NCI-H524 (cell line): ENCODE data around the gene RAD18.
A peak's percentile ranks its signal among the peaks of the same experiment; 100 is the strongest.

Experiments used
- DNase-seq, 2 experiments: peaks; one replicate each; lab custom pipeline; 2025; lab: John Stamatoyannopoulos, UW

Gene RAD18

DNA sequence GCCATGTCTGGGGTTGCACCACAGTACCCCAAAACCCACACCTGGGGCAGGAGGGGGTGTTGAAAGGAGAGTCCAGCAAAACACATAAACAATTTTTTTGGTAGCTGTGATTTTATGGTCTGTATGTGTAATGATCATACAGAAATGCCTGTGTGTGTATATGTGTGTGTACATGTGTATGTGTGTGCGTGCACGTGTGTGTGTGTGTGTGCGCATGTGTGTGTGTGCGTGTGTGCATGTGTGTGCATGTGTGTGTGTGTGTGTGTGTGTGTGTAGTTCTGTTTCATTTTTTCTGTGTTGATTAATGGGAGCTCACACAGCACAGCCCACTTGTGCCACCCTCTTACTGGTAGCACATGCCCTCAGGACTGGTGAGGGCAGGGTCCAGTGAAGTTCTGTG lies 97.6 kb downstream of the RAD18 start:
- no peak for DNase-seq

DNA sequence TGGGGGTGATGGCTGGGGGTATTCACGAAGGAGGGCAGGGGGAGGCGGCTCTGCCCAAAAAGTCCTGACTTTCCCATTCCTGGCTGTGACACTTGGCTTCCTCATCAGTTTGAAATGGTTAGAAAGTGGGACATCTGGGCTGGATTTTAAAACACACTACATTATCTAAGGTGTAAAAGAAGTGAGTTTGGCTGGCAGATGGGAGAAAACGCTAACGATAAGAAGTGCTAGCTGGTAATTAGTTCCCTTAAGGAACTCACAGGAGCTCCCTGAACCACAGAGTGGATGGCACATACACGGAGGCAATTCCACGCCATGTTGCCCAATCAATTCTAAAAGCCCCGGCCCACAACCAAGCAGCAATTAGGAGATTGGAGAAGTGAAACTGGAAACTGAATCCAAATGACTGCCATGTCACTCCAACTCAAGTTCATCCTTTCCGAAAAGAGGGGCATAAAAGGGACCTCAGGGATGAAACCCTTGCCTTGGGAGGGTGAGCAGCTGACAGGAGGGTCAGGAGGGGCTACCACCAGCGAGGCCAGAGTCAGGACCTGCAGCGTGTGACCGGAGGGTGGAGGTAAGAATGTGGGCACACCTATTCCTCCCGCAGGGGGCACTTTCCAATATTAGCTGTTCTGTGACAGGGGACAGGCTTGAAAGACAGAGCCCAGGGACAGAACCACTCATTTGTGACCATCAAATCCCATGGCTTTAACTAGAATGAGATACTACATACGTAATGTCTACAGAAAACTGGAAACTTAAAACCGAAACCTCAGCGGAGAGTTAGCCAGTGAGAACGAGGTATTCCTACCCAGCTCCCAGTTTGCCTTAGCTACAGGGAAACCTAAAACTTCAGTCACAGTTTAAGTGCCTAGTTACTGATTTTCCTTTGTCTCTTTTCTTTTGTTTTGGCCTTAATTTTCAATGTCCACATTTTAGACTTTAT lies 98.6 kb downstream of the RAD18 start:
- DNase-seq, result peak in 1 of 2 experiments; percentile 9

GRCh38 chr3:8863891-8864290 lies 99.4 kb downstream of the RAD18 start:
- no peak for DNase-seq

- no peak for DNase-seq
Measured at GRCh38 chr3:8857720-8858367, 105.4 kb downstream of the RAD18 start.

GRCh38 chr3:8856721-8857120 lies 106.6 kb downstream of the RAD18 start:
- no peak for DNase-seq

GRCh38 chr3:8856071-8856470 lies 107.2 kb downstream of the RAD18 start:
- DNase-seq, result no peak

- DNase-seq, result no peak
Measured at GRCh38 chr3:8854656-8855055, 108.6 kb downstream of the RAD18 start.

GRCh38 chr3:8853081-8853480 lies 110.2 kb downstream of the RAD18 start:
- no peak for DNase-seq

GRCh38 chr3:8852511-8852910 lies 110.8 kb downstream of the RAD18 start:
- no peak for DNase-seq

DNA sequence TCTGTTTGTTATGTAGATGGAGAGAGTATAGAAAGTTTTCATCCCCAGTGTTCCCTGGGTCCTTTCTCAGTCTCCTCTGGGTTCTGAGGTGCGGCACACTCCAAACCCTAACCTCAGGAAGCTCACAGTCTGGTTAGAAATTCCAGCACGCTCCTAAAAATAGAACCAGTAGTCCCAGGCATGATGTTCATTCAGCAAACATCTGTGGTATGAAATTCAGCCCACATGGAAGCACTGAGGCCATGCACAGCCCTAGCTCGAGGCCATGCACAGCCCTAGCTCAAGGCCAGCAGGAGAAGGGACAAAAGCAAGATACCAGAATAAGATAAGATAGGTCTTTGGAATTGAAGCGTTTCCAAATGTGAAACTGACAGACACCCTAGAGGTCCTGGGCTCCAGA lies 111.6 kb downstream of the RAD18 start:
- DNase-seq, result no peak

DNA sequence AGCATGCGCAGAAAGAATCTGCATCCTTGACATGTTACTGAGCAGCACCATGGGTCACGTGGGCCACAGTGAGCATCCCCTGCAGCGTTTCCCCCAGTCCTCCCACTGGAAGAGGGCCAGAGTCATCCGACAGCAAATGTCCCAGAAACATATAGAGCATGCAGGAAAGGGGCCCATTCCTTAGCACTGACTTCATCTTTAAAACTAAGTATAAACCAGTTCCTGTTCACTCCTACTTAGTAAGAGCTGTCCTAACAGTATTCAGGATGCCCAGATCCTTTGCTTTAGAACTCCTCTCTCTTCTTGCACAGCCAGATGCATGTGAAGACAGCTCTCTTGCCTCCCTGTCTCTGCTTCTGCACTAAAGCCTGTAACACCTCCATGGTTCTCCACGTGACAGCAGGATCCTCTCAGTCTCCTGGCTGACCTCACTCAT lies 114.6 kb downstream of the RAD18 start:
- DNase-seq, result no peak

GRCh38 chr3:8847317-8847716 lies 116.0 kb downstream of the RAD18 start:
- no peak for DNase-seq

DNA sequence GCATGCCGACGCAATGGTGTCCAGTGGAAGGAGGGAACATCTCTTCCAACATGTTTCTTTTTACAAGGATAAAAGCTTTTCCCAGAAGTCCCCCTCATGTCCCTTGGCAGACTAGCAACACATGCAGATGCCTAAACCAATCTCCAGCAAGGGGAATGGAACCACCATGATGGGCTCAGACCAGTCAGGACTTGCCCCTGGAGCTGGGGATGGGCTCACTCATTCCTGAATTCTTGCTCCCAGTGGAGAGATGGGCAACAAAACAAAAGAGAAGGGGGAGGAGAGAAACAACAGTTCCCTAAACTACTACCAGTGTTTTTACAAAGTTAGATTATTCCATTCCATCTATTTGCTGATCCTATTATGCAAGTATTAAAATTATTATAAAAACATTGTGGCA lies 117.1 kb downstream of the RAD18 start:
- no peak for DNase-seq

- DNase-seq, result no peak
Measured at GRCh38 chr3:8845641-8846040, 117.6 kb downstream of the RAD18 start.

DNA sequence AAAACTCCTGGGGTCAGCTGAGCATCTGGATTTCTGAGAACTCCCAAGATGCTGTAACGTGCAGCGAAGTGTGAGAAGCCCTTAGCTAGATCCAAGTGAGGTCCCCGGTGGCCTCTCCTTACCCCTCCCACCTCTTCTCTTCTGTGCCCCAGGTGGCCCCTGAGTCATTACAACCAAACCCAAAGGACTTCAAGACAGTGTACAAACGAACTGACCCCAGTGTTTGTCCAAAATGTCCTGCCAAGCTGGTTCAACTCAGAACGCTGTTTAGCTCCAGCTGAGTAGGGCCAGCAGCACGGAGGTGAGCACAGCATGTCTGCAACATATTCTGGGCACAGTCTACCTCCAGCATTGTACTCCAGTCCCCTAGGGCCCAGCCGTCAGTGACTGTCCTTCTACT lies 119.9 kb downstream of the RAD18 start:
- DNase-seq, result no peak

- no peak for DNase-seq
Measured at GRCh38 chr3:8842293-8842692, 121.0 kb downstream of the RAD18 start.

DNA sequence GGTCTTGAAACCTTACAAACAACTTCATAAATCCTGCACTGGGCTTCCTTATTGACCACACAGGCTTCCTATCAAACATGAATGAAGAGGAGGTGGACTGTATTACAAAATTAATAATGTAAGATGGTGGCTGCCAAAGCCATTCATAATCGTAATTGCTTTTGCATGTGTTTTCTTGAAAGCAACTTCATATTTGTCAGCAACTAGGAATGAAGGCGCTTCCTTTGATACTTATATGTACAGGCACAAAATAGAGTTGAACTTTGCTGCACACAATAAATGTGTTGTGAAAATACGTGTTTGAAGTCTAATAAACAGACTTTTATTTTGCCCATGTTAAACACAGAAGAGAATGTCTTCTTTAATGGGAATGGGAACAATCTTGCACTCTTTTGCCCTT lies 121.8 kb downstream of the RAD18 start:
- DNase-seq, result no peak

GRCh38 chr3:8840556-8840955 lies 122.7 kb downstream of the RAD18 start:
- no peak for DNase-seq

DNA sequence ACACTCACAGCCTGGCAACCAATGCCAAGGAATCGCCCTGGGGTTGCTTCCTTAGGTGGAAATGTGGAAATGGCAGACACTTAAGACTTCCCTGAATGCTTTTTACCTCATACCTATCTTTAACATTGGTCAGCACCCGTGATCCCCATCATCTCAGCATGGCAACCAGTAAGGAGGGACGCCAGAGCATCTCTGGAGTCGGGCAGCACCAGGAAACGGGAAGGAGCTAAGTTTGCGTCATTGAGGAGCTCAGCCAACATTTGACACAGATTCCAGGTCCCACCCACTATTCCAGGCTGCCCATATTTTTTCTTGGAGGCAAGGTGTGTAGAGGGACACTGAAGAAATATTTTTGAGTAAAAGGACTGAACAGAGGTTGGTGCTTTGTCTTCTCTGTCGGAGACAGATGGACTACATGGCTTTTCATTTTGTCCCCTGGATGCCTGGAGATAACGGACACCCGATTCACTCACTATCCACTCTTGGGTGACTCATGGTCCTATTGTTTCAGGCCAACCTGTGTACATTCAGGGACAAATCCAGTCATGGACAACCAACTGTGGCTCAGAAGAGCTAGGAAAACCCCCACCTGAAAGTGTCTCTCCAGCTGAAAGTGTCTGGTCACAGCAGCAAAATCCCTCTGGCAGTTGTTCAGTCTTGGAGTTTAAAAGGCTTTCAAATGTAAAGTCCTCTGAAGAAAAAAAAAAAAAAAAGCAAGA lies 123.5 kb downstream of the RAD18 start:
- DNase-seq, result no peak

DNA sequence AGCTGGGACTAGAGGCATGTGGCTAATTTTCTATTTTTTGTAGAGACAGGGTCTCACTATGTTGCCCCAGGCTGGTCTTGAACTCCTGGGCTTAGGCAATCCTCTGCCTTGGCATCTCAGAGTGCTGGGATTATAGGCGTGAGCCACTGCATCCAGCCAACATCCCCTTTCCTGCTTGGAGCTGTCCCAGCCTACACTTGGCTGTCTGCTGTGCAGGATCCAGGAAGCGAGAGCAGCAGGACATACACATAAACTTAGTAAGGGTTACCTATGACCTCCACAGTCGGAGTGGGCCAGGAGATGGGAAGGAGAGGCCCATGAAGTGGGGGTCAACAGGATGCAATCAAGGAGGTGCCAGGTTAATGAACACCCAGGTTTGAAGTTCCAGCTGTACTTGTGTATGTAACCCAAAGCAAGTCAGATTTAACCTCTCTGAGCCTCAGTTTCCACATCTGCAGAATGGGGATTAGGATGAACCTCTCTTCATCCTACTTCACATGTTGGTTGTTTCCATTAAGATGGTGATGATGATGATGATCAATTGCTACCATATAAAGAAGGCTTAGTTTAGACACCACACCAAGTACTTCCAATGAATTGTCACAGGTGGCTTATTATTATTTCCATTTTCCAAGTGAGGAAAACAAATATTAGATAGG lies 124.4 kb downstream of the RAD18 start:
- no peak for DNase-seq

GRCh38 chr3:8838234-8838633 lies 125.0 kb downstream of the RAD18 start:
- no peak for DNase-seq

DNA sequence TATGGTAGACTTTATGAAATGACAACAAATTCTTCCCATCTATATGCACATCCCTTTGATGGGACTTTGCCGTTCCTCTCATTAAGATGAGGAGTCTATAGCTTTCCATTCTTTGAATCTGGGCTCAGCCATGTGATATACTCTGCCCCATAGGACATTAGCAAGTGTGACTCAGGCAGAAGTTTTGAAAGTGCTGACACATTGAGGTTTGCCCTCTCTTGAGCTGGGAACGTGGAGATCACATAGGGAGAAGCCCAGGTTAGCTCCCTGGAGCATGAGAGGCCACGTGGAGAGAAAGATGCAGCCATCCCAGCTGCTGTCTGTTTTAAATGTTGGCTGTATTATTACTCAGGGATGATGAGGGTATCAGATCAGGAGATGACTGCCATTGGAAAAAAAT lies 126.1 kb downstream of the RAD18 start:
- DNase-seq, result no peak
